Measurements from ENCODE around the gene USP6.

GRCh38 chr17:5122586-5123342 is 6.9 kb downstream of the USP6 start:
- TF ChIP-seq ZNF329 (CRISPR knock-in tag; IDR thresholded peaks at IDR 0.05; ENCODE audit: low read depth) (no peak), ZNF780A (CRISPR knock-in tag; IDR thresholded peaks at IDR 0.05) (no peak), NFE2L1 (CRISPR knock-in tag; IDR thresholded peaks at IDR 0.05; ENCODE audit: borderline replicate concordance) (no peak), CBX2 (IDR thresholded peaks at IDR 0.05; ENCODE audit: low read depth, low read length) (no peak), CBX2 (CRISPR knock-in tag; IDR thresholded peaks at IDR 0.05; ENCODE audit: low read depth) (no peak), MAX (IDR thresholded peaks at IDR 0.05) (no peak), ZFP36 (IDR thresholded peaks at IDR 0.05; ENCODE audit: borderline replicate concordance, low read depth, low read length, partially characterized antibody) (no peak), THAP7 (CRISPR knock-in tag; IDR thresholded peaks at IDR 0.05) (no peak), ZSCAN29 (CRISPR knock-in tag; conservative IDR thresholded peaks at IDR 0.05) (no peak), SRSF1 (optimal IDR thresholded peaks at IDR 0.05; ENCODE audit: low read depth, low read length) (no peak), SOX5 (CRISPR knock-in tag; IDR thresholded peaks at IDR 0.05; ENCODE audit: borderline replicate concordance) (no peak), CTCF (CRISPR knock-in tag; IDR thresholded peaks at IDR 0.05) (no peak), FOXP1 (IDR thresholded peaks at IDR 0.05) (no peak), FOXP1 (CRISPR knock-in tag; IDR thresholded peaks at IDR 0.05) (no peak), TFAP4 (IDR thresholded peaks at IDR 0.05; ENCODE audit: borderline replicate concordance, low read depth) (no peak), MEIS2 (CRISPR knock-in tag; IDR thresholded peaks at IDR 0.05) (no peak)

All from HepG2 (cell line).